GM10266 (cell line): ENCODE results near the gene EPHB2.
"Not testable (repeated sequence)": the region's sequence is repeated elsewhere in the genome, so short reads cannot be mapped to it uniquely, and the experiment has no call there.

Source experiments
- DNase-seq: peaks from one replicate; pipeline ENCODE4 v3.0.0; 2012; ENCODE audit errors: extremely low spot score
- TF ChIP-seq, protein P1 (sequence below): IDR thresholded peaks from 2 replicates; pipeline ENCODE4 v1.5.1; 2012; ENCODE audit warnings: mild to moderate bottlenecking, low read depth; ENCODE audit not compliant: control insufficient read depth, insufficient read depth; ENCODE audit errors: missing control alignments

Gene EPHB2

DNA sequence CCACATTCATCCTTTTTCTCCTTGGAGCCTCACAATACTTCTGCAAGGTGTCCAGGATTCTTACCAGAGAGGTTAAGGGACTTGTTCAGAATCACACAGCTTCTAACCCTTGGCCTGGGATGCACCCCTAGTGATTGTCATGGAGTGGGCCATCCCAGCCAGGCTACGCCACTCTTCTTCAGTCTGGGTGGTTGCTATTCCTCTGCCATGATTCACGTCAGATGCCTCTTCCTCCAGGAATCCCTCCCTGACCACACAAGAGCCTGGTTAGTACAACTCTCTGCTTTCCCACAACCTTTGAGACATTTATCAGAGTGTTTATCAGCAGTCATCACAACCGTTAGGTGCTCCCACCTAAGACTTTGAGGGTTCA lies 121.8 kb downstream of the EPHB2 start:
- no peak for DNase-seq
- TF ChIP-seq, protein P1, sequence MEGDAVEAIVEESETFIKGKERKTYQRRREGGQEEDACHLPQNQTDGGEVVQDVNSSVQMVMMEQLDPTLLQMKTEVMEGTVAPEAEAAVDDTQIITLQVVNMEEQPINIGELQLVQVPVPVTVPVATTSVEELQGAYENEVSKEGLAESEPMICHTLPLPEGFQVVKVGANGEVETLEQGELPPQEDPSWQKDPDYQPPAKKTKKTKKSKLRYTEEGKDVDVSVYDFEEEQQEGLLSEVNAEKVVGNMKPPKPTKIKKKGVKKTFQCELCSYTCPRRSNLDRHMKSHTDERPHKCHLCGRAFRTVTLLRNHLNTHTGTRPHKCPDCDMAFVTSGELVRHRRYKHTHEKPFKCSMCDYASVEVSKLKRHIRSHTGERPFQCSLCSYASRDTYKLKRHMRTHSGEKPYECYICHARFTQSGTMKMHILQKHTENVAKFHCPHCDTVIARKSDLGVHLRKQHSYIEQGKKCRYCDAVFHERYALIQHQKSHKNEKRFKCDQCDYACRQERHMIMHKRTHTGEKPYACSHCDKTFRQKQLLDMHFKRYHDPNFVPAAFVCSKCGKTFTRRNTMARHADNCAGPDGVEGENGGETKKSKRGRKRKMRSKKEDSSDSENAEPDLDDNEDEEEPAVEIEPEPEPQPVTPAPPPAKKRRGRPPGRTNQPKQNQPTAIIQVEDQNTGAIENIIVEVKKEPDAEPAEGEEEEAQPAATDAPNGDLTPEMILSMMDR: no peak

DNA sequence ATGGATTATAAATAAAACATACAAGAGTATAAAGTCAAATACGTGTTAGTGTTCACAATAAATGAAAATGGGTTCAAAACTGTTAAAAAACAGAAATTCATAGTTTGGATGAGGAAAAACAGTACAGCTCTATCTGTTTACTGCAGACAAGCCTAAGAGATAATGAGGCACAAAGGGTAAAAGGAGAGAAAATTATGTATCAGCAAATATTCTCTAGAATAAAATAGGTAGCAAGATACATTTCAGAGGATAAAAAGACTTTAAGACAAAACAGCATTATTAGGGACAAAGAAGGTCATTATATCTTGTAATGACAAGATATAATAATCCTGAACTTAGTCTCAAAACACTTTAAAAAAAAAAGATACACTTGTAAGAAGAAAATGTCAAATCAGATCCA lies 123.1 kb downstream of the EPHB2 start:
- DNase-seq: no peak
- TF ChIP-seq, protein P1: no peak

DNA sequence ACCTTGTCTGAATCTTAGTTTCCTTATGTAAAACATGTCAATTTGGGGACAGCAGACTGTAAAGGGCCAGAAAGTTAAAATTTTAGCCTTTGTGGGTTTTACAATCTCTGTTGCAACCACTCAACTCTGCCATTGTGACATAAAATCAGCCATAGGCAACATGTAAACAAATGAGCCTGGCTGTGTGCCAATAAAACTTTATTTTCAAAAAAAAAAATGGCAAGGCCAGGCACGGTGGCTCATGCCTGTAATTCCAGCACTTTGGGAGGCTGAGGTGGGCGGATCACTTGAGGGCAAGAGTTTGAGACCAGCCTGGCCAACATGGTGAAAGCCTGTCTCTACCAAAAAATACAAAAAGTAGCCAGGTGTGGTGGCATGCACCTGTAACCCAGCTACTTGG lies 123.8 kb downstream of the EPHB2 start:
- not testable (repeated sequence) for DNase-seq

DNA sequence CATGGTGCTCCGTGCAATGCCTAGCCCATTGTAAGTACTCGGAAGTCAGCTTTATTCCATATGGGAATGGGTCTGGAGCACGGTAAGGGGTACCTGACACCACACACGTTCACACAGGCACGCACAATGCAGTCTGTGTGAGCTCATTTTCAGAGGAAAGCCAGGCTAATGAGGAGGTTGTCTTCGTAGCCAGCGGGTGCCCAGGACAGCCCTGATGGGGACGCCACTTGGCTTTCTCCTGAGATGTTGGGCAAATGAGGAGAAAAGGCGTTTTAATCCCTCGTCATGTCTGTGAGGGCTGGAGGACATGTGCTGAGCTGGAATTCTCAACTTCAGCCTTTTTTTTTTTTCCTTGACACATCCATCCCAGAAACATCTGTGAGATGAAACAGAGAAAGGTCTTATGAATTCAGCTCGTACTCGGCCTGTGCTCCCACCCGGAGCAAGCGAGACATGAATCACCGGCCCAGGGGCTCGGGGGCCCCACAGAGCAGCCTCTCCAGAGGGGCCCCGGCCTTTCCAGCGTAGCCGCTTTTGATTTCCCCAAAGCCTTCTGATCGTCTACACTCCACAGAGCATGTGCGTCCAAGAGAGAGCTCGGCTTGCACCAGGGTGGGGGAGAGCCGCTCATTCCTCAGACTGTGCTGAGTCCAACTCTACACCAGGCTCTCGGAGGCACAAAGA lies 125.1 kb downstream of the EPHB2 start:
- TF ChIP-seq, protein P1: no peak
- DNase-seq: no peak

DNA sequence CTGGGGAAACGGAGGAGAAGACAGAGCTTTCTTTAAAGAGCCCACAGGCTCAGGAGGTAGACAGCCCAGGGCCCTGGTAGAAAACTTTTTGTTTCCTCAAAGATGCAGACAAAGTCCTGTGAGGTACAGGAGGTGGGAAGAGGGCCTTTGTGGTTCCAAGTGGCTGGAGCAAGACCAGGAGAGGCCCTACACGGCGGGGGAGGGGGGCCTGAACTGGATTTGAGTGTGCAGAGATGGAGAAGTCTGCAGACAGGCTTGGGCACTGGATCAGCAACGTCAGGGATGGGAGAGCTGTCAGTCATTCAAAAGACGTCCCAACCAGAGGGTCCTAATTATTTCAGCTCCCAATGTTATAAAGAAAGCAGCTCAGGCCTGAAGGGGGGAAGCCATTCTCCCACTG lies 126.2 kb downstream of the EPHB2 start:
- DNase-seq: no peak
- TF ChIP-seq, protein P1: no peak

DNA sequence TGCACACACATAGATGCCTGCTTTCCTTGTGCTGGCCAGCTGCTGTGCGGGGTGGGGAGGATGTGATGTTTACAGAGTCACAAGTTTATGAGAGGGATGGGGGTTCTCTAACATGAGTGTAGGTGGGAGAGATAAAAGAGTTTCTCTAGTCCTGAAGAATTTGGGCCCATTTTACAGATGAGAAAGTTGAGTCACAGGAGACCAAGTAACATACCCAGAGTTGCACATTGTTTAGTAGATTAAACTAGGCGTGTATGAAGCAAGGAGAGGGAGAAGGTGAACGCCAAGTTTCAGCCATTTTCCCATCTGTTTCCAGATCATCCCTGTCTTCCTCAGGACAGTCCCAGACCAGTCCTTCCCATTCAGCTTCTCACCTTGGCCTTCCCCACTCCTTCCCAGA lies 126.7 kb downstream of the EPHB2 start:
- no peak for DNase-seq
- TF ChIP-seq, protein P1: no peak

DNA sequence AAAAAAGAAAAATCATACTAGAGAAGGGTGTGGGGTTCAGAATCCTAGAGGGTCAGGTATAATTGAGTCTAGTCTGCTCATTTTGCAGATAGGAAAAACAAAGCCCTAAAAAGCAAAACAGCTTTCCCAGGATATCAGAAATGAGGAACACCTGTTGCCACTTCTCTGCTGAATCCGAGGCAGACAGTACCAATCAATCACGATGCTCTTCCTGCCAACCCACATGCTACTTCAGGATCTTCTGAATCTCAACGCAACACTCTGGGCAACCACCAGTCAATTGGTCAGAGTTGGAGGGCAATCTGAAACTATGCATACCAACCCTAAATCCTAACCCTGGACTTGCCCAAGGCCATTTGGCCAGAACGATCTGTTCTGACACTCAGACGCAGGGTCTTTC lies 128.3 kb downstream of the EPHB2 start:
- TF ChIP-seq, protein P1: no peak
- DNase-seq: no peak

DNA sequence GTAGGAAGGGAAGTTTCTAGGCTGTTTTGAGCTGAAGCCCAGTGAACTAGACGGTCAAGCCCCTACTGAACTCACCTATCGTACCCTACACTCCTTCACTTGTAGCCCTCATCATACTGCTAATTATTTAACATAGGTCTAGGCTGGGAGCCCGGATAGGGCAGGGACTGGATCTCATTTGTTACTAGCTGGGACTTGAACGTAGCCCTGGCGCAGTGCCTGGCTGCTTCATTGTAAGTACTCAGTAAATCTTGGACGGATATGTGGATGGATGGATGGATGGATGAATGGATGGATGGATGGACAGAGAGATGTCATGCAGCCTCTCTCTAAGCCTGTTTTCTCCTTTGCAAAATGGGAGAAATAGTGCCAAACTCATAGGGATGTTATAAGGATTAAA lies 129.2 kb downstream of the EPHB2 start:
- DNase-seq: no peak
- TF ChIP-seq, protein P1: no peak
